Dermis microvascular lymphatic vessel endothelial cell (primary cell): ENCODE measurements around the gene IGLL5. TPM values are rescaled to one million over a fixed set of nuclear protein-coding genes. Genes with fewer than 3 reads are reported as not detected.

ENCODE experiments used
- DNase-seq, 2 donors: peaks; one replicate each; pipeline versions ENCODE4 v3.0.0 to v3.0.0-alpha.2; 2010; ENCODE audit warnings: low read depth in 2 of 2
- total RNA-seq: library from RNA; depleted of rRNA; stranded (reverse); fragments of >200 nt; gene quantifications from 2 replicates; pipeline ENCODE4 v1.2.1, GENCODE V29; 2014

Gene IGLL5
- total RNA-seq, 1 donor from 2014 or later: not detected

- DNase-seq: no peak
Measured at GRCh38 chr22:22938672-22939587, 51.3 kb downstream of the IGLL5 start.

- no peak for DNase-seq
Measured at GRCh38 chr22:22939588-22940368, 52.2 kb downstream of the IGLL5 start.

GRCh38 chr22:22940961-22941605 lies 53.5 kb downstream of the IGLL5 start:
- DNase-seq: no peak

GRCh38 chr22:22941831-22942510 lies 54.4 kb downstream of the IGLL5 start:
- DNase-seq: no peak

- DNase-seq: peak; percentile 24 to 69
Measured at GRCh38 chr22:22942511-22943329, 55.1 kb downstream of the IGLL5 start.

- DNase-seq: no peak
Measured at GRCh38 chr22:22943521-22944267, 56.1 kb downstream of the IGLL5 start.

- DNase-seq: no peak
Measured at GRCh38 chr22:22944268-22944985, 56.8 kb downstream of the IGLL5 start.

GRCh38 chr22:22945195-22945594 lies 57.6 kb downstream of the IGLL5 start:
- DNase-seq: no peak

Other genes starting within 250 kb of the IGLL5 start
- gene GGTLC2, start 243.2 kb upstream of the IGLL5 start, total RNA-seq: not detected in 2 replicates
- 0.38 and 0.51 TPM in 2 replicates for gene GNAZ, start 182.7 kb downstream of the IGLL5 start, total RNA-seq